Thoracic aorta (tissue), 2 donors: ENCODE results near the gene FOCAD. TPM values are rescaled to one million over a fixed set of nuclear protein-coding genes. Genes with fewer than 3 reads are reported as not detected.

Experiments
- ATAC-seq: fragments of 150-250 bp; one replicate; pipeline ENCODE4 v1.8.0; 2017; ENCODE audit warnings: low read depth; ENCODE audit not compliant: insufficient number of reproducible peaks, low FRiP score
- DNase-seq: peaks from one replicate; pipeline ENCODE4 v3.0.0-alpha.2; 2020; ENCODE audit warnings: low spot score
- H3K27ac ChIP-seq, 2 donors: fragments of 200-600 bp; sonication (generic); 1 replicate in 1 of 2; 2 replicates in 1 of 2; pipeline ENCODE4 v1.5.1; 2016; ENCODE audit warnings: mild to moderate bottlenecking in 2 of 2, moderate library complexity in 2 of 2
- H3K27me3 ChIP-seq: fragments of 200-600 bp; sonication (generic); replicated peaks from 2 replicates; pipeline ENCODE4 v1.6.0; 2016; ENCODE audit warnings: mild to moderate bottlenecking; ENCODE audit not compliant: insufficient read depth
- H3K36me3 ChIP-seq: fragments of 200-600 bp; sonication (generic); one replicate; pipeline ENCODE4 v1.5.1; 2016
- H3K4me1 ChIP-seq, 2 donors: fragments of 200-600 bp; sonication (generic); 1 replicate in 1 of 2; 2 replicates in 1 of 2; pipeline versions ENCODE4 v1.5.1 to v1.6.0; 2016; ENCODE audit warnings: low read depth in 2 of 2, mild to moderate bottlenecking in 1 of 2; ENCODE audit not compliant: control insufficient read depth in 1 of 2
- H3K4me3 ChIP-seq: fragments of 200-600 bp; sonication (generic); 2 replicates; pipeline ENCODE4 v1.5.1; 2016; ENCODE audit warnings: mild to moderate bottlenecking
- H3K9me3 ChIP-seq: fragments of 200-600 bp; sonication (generic); 2 replicates; pipeline ENCODE4 v1.5.1; 2016
- total RNA-seq, 2 donors: library from RNA; depleted of rRNA; stranded (reverse); fragments of >200 nt; gene quantifications; one replicate each; pipeline versions ENCODE4 v1.1.0 to v1.2.3, GENCODE V29; 2016
- TF ChIP-seq, protein P1 (sequence below): fragments of 200-600 bp; sonication (generic); IDR thresholded peaks from one replicate; pipeline ENCODE4 v1.5.1; 2019; ENCODE audit warnings: antibody characterized with exemption

The FOCAD gene
- total RNA-seq, 2 donors from 2014 or later, result 33.1 to 45.9 TPM

DNA sequence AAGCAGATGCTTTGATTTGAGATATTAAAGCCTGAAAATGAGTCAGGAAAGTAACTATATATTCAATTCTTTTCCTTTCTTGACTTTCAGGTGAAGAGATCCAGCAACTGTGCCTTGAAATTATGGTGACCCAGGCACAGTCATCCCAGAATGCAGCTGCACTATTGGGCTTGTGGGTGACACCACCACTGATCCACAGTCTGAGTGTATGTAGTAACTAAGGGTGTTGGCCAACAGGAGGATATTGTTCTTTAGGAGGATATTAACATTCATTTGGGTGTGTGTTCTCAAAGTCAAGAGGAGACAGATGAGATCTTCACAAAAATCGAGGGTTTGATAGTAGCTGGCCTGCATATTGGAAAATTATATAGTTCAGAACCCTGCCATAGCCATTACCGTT lies 294.2 kb downstream of the FOCAD start:
- Histone ChIP-seq H3K4me1 (peaks cover 4 to 24% of the 10 kb centered on the region in 2 donors), H3K9me3 (no peaks in the 10 kb centered on the region), H3K27me3 (no peaks in the 10 kb centered on the region), H3K36me3 (no peaks in the 10 kb centered on the region), H3K27ac (no peak overlapping the region), H3K4me3 (no peak overlapping the region)
- DNase-seq (no peak), ATAC-seq (no peak)
- TF ChIP-seq, protein P1, sequence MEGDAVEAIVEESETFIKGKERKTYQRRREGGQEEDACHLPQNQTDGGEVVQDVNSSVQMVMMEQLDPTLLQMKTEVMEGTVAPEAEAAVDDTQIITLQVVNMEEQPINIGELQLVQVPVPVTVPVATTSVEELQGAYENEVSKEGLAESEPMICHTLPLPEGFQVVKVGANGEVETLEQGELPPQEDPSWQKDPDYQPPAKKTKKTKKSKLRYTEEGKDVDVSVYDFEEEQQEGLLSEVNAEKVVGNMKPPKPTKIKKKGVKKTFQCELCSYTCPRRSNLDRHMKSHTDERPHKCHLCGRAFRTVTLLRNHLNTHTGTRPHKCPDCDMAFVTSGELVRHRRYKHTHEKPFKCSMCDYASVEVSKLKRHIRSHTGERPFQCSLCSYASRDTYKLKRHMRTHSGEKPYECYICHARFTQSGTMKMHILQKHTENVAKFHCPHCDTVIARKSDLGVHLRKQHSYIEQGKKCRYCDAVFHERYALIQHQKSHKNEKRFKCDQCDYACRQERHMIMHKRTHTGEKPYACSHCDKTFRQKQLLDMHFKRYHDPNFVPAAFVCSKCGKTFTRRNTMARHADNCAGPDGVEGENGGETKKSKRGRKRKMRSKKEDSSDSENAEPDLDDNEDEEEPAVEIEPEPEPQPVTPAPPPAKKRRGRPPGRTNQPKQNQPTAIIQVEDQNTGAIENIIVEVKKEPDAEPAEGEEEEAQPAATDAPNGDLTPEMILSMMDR, result no peak

GRCh38 chr9:20980832-20981455 lies 296.9 kb downstream of the FOCAD start:
- Histone ChIP-seq H3K4me3 (peak overlapping the region; percentile 28), H3K27me3 (no peaks in the 10 kb centered on the region), H3K4me1 (peaks cover 4 to 40% of the 10 kb centered on the region in 2 donors), H3K27ac (peak overlapping the region; percentile 79 to 80), H3K36me3 (no peaks in the 10 kb centered on the region), H3K9me3 (no peaks in the 10 kb centered on the region)
- ATAC-seq, result peak; percentile 66
- TF ChIP-seq, protein P1, result no peak
- DNase-seq, result no peak

DNA sequence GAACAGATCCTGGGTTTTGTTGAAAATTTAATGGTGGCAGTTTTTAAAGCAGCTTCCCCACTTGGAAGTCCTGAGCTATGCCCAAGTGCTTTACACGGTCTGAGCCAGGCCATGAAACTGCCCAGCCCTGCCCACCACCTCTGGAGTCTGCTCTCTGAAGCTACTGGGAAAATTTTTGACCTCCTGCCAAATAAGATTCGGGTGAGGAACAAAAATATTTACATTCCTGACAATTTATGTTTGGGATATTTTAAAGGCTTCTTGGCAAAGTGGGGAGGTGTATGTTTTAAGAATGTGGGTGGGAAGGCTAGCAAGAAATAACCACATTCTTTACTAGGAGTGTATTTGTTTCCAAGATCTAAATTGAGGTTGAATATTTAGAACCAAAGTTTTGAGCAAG lies 297.4 kb downstream of the FOCAD start:
- ATAC-seq, result no peak
- no peaks in the 10 kb centered on the region for H3K9me3 ChIP-seq
- H3K27ac ChIP-seq, result peak overlapping the region; percentile 79 to 80
- H3K4me3 ChIP-seq, result peak overlapping the region; percentile 28
- peaks cover 4 to 40% of the 10 kb centered on the region in 2 donors for H3K4me1 ChIP-seq
- DNase-seq, result no peak
- H3K27me3 ChIP-seq, result no peaks in the 10 kb centered on the region
- H3K36me3 ChIP-seq, result no peaks in the 10 kb centered on the region
- TF ChIP-seq, protein P1, result no peak

DNA sequence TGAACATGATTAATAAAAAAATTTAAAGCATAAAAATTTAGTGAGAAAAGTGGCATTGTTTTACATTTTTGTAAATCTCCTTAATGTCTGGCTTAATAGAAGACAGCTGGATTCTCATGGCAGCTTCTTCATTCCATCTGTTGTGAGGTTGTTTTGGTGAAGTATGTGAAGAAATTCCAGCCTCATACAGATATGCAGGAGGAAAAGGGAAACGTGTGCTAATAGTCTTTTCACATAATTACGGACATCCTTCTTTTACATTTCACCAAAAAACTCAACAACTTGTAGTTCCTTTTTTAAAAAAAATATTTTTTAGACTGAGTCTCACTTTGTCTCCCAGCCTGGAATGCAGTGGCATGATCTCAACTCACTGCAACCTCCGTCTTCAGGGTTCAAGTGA lies 300.4 kb downstream of the FOCAD start:
- Histone ChIP-seq H3K4me3 (no peak overlapping the region), H3K27ac (no peak overlapping the region), H3K4me1 (peaks cover 7 to 56% of the 10 kb centered on the region in 2 donors), H3K27me3 (no peaks in the 10 kb centered on the region), H3K9me3 (no peaks in the 10 kb centered on the region), H3K36me3 (no peaks in the 10 kb centered on the region)
- TF ChIP-seq, protein P1, result no peak
- ATAC-seq, result no peak
- DNase-seq, result no peak

- Histone ChIP-seq H3K9me3 (no peaks in the 10 kb centered on the region), H3K4me1 (peaks cover 8 to 53% of the 10 kb centered on the region in 2 donors), H3K4me3 (no peak overlapping the region), H3K27me3 (no peaks in the 10 kb centered on the region), H3K36me3 (peaks cover 5% of the 10 kb centered on the region), H3K27ac (no peak overlapping the region)
- TF ChIP-seq, protein P1, result no peak
- ATAC-seq, result no peak
- DNase-seq, result no peak
These were observed 302.0 kb downstream of the FOCAD start for GRCh38 chr9:20985851-20986600.
